ENCODE data around the gene SPACA9.

The SPACA9 gene

DNA sequence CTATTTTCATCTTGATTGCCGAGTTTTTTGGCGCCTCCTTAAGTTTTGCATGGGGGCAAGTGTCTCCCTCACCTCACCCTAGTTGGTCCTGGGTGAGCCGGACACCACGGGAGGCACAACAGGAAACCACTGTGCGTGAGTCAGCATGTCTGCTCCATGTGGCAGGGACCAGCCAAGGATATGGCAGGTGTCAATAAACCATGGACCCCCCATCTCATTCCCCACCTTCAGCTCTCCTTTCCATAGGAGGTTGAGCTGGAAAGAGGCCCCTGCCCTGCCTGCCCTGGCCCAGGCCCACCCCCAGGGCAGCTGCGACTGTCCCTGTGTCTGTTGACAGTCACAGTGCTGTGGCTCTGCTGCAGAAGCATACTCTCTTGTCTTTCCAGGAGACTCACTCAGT is 3.1 kb downstream of the SPACA9 start:
- in situ Hi-C loops (cut with HindIII; ENCODE audit: low sequenced_read_pairs), result no loop called here
- TF ChIP-seq, protein P1, sequence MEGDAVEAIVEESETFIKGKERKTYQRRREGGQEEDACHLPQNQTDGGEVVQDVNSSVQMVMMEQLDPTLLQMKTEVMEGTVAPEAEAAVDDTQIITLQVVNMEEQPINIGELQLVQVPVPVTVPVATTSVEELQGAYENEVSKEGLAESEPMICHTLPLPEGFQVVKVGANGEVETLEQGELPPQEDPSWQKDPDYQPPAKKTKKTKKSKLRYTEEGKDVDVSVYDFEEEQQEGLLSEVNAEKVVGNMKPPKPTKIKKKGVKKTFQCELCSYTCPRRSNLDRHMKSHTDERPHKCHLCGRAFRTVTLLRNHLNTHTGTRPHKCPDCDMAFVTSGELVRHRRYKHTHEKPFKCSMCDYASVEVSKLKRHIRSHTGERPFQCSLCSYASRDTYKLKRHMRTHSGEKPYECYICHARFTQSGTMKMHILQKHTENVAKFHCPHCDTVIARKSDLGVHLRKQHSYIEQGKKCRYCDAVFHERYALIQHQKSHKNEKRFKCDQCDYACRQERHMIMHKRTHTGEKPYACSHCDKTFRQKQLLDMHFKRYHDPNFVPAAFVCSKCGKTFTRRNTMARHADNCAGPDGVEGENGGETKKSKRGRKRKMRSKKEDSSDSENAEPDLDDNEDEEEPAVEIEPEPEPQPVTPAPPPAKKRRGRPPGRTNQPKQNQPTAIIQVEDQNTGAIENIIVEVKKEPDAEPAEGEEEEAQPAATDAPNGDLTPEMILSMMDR (IDR thresholded peaks at IDR 0.05; ENCODE audit: low read depth, low read length, missing control alignments), result no peak
- H3K4me3 ChIP-seq (ENCODE audit: low read depth, low read length), result no peak overlapping the region
- no peak for DNase-seq (ENCODE audit: low read depth)

DNA sequence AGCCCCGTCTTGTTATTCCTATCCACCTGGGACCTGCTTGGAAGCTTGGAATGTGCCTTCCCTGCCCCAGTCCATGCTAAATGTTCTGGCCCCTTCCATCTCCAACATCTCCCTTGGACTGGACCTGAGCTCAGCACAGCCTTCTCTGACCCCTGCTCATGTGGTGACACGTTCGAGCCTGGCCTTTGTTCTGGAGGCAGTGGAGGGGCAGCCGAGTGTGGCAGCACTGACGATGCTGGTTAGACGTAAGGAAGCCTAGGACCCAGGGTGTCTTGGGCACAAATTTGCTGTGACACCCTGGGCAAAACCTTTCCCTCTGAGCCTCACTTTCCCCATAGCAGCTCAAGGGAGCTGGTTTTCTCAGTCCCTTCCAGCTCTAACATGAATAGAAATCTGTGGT is 3.9 kb downstream of the SPACA9 start:
- H3K4me3 ChIP-seq (ENCODE audit: low read depth, low read length), result no peak overlapping the region
- no peak for DNase-seq (ENCODE audit: low read depth)
- TF ChIP-seq, protein P1 (IDR thresholded peaks at IDR 0.05; ENCODE audit: low read depth, low read length, missing control alignments), result no peak
- in situ Hi-C loops (cut with HindIII; ENCODE audit: low sequenced_read_pairs), result no loop called here

DNA sequence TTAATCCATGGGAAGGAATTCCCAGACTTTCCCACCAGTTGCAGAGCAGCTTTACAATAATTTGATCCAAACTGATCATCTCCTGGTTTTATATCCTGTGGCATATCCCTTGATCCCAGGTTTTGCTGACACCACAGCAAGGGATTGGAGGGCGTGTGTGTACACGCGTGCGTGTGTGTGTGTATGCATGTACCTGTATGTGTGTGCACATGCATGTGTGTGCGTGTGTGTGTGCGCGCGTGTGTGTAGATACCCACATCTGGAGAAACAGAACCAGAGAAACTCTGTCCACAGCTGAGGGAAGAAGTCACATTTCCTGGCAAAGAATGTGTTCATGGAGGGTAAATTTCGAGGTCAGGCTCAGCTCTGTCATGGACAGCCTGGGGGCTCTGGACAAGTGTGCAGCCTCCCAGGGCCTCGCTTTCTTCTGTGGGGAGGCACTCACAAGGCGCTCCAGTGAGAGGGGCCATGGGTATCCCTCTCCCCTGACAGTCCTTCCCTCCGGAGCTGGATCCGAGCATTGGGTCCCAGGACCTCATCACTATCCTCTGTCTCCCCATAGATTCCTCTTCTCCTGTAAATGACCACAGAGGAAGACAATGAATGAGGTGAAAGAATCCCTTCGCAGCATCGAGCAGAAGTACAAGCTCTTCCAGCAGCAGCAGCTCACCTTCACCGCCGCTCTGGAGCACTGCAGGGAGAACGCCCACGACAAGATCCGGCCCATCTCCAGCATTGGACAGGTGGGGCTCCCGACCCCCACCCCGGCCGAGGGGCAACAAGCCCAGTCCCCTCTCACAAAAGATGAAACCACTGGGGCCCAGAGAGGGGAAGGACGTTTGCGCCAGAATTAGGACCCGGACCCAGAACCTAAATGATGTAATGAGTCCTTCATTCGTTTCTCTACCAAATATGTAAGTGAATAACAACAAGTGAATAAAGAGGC is 4.9 kb downstream of the SPACA9 start:
- no peak overlapping the region for H3K4me3 ChIP-seq (ENCODE audit: low read depth, low read length)
- in situ Hi-C loops (cut with HindIII; ENCODE audit: low sequenced_read_pairs), result no loop called here

DNA sequence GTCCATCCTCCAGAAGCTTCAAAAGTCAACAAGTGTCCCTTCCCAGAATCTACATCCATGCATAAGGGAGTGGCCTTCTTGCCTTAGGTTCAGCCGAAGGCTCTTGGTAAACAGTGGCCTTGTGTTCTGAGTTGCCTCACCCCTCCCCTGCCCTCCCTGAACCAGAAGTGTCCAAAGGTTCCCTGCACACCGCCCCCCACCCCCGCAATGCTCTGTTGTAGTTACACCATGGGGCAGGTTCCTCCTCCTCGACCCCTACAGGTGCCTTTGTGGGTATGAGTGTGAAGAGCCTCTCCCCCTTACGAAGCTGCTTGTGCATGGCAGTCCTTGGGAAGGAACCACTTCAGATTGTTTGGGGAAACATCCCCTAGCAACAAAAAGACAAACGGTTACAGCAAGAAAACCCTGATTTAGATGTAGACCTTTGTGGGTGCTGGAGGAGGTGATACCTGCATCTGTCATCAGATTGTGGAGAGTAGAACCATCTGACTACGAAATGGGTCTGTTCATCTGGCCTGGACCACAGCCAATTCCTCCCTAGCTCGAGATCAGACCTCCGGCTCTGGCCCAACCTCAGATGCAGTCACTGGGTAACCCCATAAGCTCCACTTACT is 7.1 kb downstream of the SPACA9 start:
- in situ Hi-C loops (cut with HindIII; ENCODE audit: low sequenced_read_pairs), result no loop called here
- DNase-seq (ENCODE audit: low read depth), result no peak
- TF ChIP-seq, protein P1 (IDR thresholded peaks at IDR 0.05; ENCODE audit: low read depth, low read length, missing control alignments), result no peak
- H3K4me3 ChIP-seq (ENCODE audit: low read depth, low read length), result no peak overlapping the region

More for the DNA sequence above, 4.9 kb downstream of the SPACA9 start:
- DNase-seq (ENCODE audit: low read depth), result no peak
- TF ChIP-seq, protein P1 (IDR thresholded peaks at IDR 0.05; ENCODE audit: low read depth, low read length, missing control alignments), result no peak

DNA sequence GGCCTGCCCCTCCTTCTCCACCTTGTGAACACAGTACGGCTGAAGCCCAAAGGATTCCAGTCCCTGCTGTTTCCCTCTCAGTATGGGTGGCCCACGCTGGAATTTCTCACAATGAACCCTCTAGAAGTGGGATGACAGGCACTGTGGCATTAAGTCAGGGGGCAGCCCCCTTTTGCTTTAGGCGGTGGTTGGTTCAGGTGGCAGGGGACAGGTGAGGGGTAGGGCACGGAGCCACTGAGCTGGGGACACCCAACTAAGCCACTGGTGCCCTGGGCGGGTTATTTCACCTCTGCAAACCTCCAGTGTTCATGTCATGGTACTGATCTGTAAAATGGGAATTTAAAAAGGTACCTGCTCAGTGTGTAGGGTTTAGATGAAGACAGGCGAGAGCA is 7.6 kb downstream of the SPACA9 start:
- TF ChIP-seq, protein P1 (IDR thresholded peaks at IDR 0.05; ENCODE audit: low read depth, low read length, missing control alignments), result no peak
- H3K4me3 ChIP-seq (ENCODE audit: low read depth, low read length), result no peak overlapping the region
- DNase-seq (ENCODE audit: low read depth), result no peak
- in situ Hi-C loops (cut with HindIII; ENCODE audit: low sequenced_read_pairs), result no loop called here

DNA sequence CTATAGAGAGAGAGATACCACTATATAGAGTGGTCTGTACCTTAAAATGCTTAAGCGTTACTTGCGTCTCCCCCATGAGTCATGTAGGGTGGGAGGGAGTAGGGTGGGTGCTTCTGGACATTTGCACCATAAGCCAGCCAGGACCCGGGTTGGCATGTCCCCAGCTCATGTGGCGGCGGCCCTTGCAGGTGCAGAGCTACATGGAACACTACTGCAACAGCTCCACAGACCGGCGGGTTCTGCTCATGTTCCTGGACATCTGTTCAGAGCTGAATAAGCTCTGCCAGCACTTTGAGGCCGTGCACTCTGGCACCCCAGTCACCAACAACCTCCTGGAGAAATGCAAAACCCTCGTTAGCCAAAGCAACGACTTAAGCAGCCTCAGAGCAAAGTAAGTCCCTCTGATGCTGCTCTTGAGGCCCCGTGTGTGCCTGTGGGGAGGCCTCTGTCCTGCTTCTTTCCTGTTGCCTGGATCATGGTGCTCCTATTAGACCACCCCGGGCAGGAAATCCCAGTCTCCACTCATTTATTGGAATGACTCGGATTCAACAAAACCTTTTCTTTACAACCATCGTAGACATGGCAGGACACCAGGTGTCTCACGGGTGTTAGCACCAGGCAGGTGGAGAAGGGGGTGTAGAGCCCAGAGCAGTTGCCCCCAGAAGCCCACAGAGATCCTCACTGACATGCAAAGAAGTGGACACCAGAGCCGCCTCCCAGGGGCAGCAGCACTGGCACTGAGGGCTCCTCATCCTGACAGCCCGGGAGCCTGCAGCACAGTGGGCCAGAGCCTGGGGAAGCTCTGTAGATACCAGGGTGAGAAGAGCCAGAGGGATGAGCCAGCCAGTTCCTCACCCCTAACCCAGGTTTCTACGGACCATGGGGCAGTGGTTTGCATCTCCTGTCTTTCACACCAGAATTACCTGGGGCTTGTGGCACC is 8.8 kb downstream of the SPACA9 start:
- no peak overlapping the region for H3K4me3 ChIP-seq (ENCODE audit: low read depth, low read length)
- DNase-seq (ENCODE audit: low read depth), result no peak
- in situ Hi-C loops (cut with HindIII; ENCODE audit: low sequenced_read_pairs), result no loop called here
- TF ChIP-seq, protein P1 (IDR thresholded peaks at IDR 0.05; ENCODE audit: low read depth, low read length, missing control alignments), result no peak
